ENCODE results near the gene TEDDM1. TPM values are rescaled to one million over a fixed set of nuclear protein-coding genes. Genes with fewer than 3 reads are reported as not detected.
A peak's percentile ranks its signal among the peaks of the same experiment; 100 is the strongest.

The TEDDM1 gene
- total RNA-seq, 1 donor from 2014 or later, result not detected

DNA sequence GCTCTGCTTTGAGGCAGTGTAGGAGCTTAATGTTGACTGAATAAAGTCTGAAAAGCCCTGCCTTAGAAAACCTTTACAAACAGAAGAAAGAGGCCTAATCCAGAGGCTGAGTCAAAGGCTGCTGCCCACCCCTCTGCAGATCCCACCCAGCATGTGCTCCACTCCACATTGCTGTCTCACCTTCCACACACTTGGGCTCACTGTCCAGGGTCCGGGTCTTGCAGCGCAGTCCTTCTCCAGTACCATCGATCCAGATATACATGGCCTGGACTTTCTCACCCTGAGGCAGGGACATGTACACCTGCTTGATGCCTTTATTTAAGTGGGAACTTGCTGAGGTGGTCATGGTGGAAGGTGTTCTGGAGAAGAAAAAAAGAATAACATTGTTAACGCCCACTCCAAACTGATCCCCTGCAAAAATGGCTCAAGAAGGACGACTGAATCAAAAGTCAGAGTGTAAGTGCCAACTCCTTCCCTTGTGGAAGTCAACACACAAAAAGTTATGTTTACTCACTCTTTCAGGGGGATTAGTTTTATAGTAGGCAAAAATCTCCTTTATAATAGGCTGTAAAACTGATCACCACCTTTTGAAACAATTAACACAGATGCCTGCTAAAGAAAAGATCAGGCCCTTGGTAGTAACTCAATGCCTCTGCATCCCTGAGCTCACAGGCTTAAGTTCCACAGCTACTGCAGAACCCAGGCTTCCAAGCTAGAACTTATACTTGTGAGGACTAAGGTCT, 11.9 kb downstream of the TEDDM1 start:
- no peak for ATAC-seq
- intact Hi-C loops (cut with DNase I), result no loop called here
- H3K36me3 ChIP-seq, result peaks cover 63% of the 10 kb centered on the region

DNA sequence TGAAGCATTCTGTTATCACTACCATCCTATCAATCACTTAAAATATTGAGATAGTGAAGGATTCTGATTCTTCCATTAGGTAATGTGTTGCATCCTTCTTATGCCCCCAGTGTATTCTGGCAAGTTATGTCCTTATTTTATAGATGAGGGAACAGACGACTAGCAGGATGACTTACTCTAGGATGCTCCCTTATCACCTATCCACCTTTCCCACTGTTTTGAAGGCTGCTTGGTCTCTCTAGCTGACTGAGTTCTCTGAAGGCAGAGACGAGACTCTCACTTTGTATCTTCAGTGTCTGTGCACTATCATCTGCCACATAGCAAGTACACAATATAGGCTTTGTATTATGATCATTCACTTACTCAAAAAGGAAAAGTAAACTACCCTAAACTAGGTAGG, 12.9 kb downstream of the TEDDM1 start:
- H3K36me3 ChIP-seq, result peaks cover 73% of the 10 kb centered on the region

More for the DNA sequence above, 11.9 kb downstream of the TEDDM1 start:
- TF ChIP-seq, protein P1, sequence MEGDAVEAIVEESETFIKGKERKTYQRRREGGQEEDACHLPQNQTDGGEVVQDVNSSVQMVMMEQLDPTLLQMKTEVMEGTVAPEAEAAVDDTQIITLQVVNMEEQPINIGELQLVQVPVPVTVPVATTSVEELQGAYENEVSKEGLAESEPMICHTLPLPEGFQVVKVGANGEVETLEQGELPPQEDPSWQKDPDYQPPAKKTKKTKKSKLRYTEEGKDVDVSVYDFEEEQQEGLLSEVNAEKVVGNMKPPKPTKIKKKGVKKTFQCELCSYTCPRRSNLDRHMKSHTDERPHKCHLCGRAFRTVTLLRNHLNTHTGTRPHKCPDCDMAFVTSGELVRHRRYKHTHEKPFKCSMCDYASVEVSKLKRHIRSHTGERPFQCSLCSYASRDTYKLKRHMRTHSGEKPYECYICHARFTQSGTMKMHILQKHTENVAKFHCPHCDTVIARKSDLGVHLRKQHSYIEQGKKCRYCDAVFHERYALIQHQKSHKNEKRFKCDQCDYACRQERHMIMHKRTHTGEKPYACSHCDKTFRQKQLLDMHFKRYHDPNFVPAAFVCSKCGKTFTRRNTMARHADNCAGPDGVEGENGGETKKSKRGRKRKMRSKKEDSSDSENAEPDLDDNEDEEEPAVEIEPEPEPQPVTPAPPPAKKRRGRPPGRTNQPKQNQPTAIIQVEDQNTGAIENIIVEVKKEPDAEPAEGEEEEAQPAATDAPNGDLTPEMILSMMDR (IDR thresholded peaks at IDR 0.05), result no peak
- no peaks in the 10 kb centered on the region for H3K9me3 ChIP-seq
- H3K27me3 ChIP-seq, result no peaks in the 10 kb centered on the region
- peaks cover 42% of the 10 kb centered on the region for H3K4me1 ChIP-seq
- DNase-seq, result no peak
- peak overlapping the region; percentile 99 for H3K27ac ChIP-seq
- H3K4me3 ChIP-seq, result peak overlapping the region; percentile 94

DNA sequence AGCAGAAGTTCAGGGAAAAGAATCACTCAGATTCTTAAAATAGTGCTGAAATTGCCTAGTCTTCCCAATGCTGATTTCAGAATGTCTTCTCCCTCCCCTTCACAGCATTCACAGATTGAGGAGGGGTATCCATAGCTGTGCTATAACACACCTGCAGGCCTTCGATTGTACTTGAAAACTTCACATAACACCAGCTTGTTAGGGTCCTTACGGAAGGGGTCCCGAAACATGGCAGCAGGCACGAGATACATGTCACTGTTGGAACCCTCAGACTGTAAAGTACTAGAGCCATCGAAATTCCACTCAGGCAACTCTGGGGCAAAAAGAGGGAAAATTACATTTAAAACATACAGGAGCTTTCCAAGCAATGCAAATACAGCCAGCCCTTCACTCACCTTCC, 13.5 kb downstream of the TEDDM1 start:
- Histone ChIP-seq H3K36me3 (peaks cover 78% of the 10 kb centered on the region), H3K4me3 (no peak overlapping the region), H3K27me3 (no peaks in the 10 kb centered on the region), H3K27ac (no peak overlapping the region), H3K9me3 (no peaks in the 10 kb centered on the region), H3K4me1 (peaks cover 32% of the 10 kb centered on the region)
- DNase-seq, result no peak
- ATAC-seq, result no peak
- TF ChIP-seq, protein P1 (IDR thresholded peaks at IDR 0.05), result no peak
- intact Hi-C loops (cut with DNase I), result no loop called here

More for the DNA sequence above, 12.9 kb downstream of the TEDDM1 start:
- intact Hi-C loops (cut with DNase I), result no loop called here
- Histone ChIP-seq H3K4me3 (peak overlapping the region; percentile 94), H3K27me3 (no peaks in the 10 kb centered on the region), H3K27ac (peak overlapping the region; percentile 99), H3K9me3 (no peaks in the 10 kb centered on the region), H3K4me1 (peaks cover 35% of the 10 kb centered on the region)
- no peak for ATAC-seq
- TF ChIP-seq, protein P1 (IDR thresholded peaks at IDR 0.05), result no peak
- no peak for DNase-seq

DNA sequence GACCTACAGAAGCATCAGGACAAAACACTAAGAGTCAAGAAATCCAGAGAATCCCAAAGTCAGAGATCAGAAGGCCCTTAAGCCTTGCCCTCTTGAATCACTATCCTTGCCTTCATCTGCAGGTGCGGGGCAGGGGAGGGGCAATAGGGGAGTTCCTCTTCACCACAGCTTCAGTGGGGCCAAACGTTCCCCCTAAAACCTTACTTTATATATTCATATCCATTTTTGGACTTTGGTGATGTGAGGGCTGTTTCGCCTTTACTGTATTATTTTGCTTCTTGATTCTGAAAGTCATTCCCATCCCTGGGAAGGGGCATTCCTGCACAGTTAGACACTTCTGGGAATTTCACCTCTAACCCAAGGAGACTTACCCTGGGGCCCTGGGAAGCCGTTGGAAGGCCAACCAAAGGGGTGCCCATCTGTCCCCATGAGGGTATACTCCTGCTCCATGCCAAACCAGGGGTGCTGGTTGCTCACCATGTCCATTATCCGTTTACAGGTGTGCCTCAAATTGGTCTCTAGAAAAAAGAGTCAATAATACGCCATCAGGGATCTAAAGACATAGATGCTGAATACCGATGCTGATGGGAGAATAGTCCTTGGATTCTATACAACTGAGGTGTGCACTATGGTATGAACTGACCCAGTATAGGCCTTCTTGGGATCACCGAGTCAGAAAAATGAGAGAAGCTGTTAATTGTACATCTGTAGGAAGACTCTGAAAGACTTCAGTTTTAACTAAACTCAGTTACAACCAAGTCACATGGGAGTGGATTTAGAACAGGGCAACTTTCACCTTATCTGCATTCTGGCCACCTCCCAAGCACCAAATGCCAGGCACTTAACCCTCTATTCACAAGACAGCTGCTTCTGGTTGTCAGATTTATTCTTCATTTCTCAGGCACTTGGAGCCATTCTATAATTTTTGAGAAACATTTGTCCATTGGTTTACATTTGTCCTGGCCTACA, 14.3 kb downstream of the TEDDM1 start:
- Histone ChIP-seq H3K27ac (no peak overlapping the region), H3K4me1 (peaks cover 32% of the 10 kb centered on the region), H3K9me3 (no peaks in the 10 kb centered on the region), H3K4me3 (no peak overlapping the region), H3K36me3 (peaks cover 87% of the 10 kb centered on the region), H3K27me3 (no peaks in the 10 kb centered on the region)
- TF ChIP-seq, protein P1 (IDR thresholded peaks at IDR 0.05), result no peak
- intact Hi-C loops (cut with DNase I), result no loop called here
- ATAC-seq, result no peak
- no peak for DNase-seq

DNA sequence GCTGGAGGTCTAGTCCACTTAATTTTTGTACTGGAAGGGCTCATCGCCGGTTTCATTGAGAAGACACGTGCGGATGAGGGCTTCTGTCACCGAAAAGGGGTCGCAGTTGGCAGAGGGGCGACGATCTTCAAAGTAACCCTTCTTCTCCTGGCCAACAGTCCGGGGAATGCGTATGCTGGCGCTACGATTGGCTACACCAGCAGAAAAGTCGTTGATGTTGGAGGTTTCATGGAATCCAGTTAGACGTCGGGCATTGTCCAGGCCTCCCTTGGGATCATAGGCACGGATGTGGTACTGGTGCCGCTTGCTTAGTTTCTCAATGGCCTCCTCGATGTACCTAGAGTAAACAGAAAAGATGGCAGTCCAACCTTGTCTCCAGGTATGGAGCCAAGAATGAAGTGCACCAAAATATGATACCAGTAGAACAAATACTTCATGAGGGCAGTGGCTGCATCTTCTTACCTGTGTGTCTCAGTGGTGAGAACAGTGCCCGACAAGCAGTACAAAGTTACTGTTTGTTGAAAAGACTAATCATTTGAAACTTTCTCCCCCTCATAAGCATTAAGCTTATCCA, 16.0 kb downstream of the TEDDM1 start:
- Histone ChIP-seq H3K27ac (no peak overlapping the region), H3K4me3 (no peak overlapping the region), H3K27me3 (no peaks in the 10 kb centered on the region), H3K9me3 (no peaks in the 10 kb centered on the region), H3K4me1 (peaks cover 32% of the 10 kb centered on the region), H3K36me3 (peaks cover 79% of the 10 kb centered on the region)
- ATAC-seq, result no peak
- intact Hi-C loops (cut with DNase I), result no loop called here
- TF ChIP-seq, protein P1 (IDR thresholded peaks at IDR 0.05), result no peak
- DNase-seq, result no peak

All from upper lobe of right lung (tissue), 1 donor.